ENCODE measurements around the gene CRACDL. TPM values are rescaled to one million over a fixed set of nuclear protein-coding genes. Genes with fewer than 3 reads are reported as not detected.
"Not testable (repeated sequence)": the region's sequence is repeated elsewhere in the genome, so short reads cannot be mapped to it uniquely, and the experiment has no call there.

Gene CRACDL
- total and polyA plus RNA-seq, 4 donors: 0.67 to 7.5 (median 6.2) TPM

DNA sequence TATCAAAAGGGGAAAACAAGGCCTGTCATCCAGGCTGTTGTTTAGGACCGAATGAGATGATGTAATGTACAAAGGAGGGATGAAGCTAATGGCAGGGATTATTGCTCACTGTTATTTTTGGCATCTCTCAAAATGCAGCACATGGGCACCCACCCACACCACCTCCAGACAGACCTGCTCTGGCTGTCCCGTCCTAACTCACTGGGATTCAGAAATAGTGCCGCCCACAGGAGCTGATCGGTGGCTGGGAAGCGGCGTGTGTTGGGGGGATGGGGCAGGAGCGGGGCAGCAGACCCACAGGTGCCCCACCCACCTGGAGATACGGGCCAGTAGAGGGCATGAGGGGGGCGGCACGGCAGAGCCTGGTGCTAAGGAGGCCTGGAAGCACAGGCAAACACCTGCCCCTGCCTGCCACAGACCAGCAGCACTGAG is 52.2 kb downstream of the CRACDL start:
- Histone ChIP-seq H3K4me3 (ENCODE audit: low read length in 2 of 2) (no peak overlapping the region), H3K27ac (ENCODE audit: low read depth in 1 of 2, low read length in 2 of 2) (no peak overlapping the region), H3K4me1 (ENCODE audit: control insufficient read depth in 1 of 2, insufficient read depth in 2 of 2, low read length in 2 of 2) (no peaks in the 10 kb centered on the region), H3K36me3 (ENCODE audit: control insufficient read depth in 1 of 2, insufficient read depth in 2 of 2, low read length in 1 of 2) (no peaks in the 10 kb centered on the region), H3K27me3 (ENCODE audit: control insufficient read depth in 1 of 2, insufficient read depth in 2 of 2, low read length in 1 of 2) (no peaks in the 10 kb centered on the region), H3K9me3 (ENCODE audit: control insufficient read depth, low read length) (peaks cover 8% of the 10 kb centered on the region)
- ATAC-seq (ENCODE audit: low FRiP score): no peak
- DNase-seq: no peak
- WGBS, 2 donors: 68 to 72% methylated on average over 9 to 10 of the region's 10 CpGs
- intact Hi-C loops (cut with DNase I): no loop called here

- intact Hi-C loops (cut with DNase I): no loop called here
- WGBS, 2 donors: 91 to 92% methylated on average over 11 of the region's 11 CpGs
- ATAC-seq (ENCODE audit: low FRiP score) (no peak), DNase-seq (no peak)
- Histone ChIP-seq H3K27me3 (ENCODE audit: control insufficient read depth in 1 of 2, insufficient read depth in 2 of 2, low read length in 1 of 2) (no peaks in the 10 kb centered on the region), H3K36me3 (ENCODE audit: control insufficient read depth in 1 of 2, insufficient read depth in 2 of 2, low read length in 1 of 2) (no peaks in the 10 kb centered on the region), H3K27ac (ENCODE audit: low read depth in 1 of 2, low read length in 2 of 2) (no peak overlapping the region), H3K9me3 (ENCODE audit: control insufficient read depth, low read length) (peaks cover 8% of the 10 kb centered on the region), H3K4me3 (ENCODE audit: low read length in 2 of 2) (no peak overlapping the region), H3K4me1 (ENCODE audit: control insufficient read depth in 1 of 2, insufficient read depth in 2 of 2, low read length in 2 of 2) (no peaks in the 10 kb centered on the region)
Observed at GRCh38 chr2:98882971-98883779, 52.9 kb downstream of the CRACDL start.

GRCh38 chr2:98882368-98882767 is 53.7 kb downstream of the CRACDL start:
- Histone ChIP-seq H3K4me3 (ENCODE audit: low read length in 2 of 2) (no peak overlapping the region), H3K27me3 (ENCODE audit: control insufficient read depth in 1 of 2, insufficient read depth in 2 of 2, low read length in 1 of 2) (no peaks in the 10 kb centered on the region), H3K27ac (ENCODE audit: low read depth in 1 of 2, low read length in 2 of 2) (no peak overlapping the region), H3K4me1 (ENCODE audit: control insufficient read depth in 1 of 2, insufficient read depth in 2 of 2, low read length in 2 of 2) (no peaks in the 10 kb centered on the region), H3K9me3 (ENCODE audit: control insufficient read depth, low read length) (peaks cover 8% of the 10 kb centered on the region), H3K36me3 (ENCODE audit: control insufficient read depth in 1 of 2, insufficient read depth in 2 of 2, low read length in 1 of 2) (no peaks in the 10 kb centered on the region)
- DNase-seq (no peak), ATAC-seq (ENCODE audit: low FRiP score) (no peak)
- WGBS, 2 donors: 92 to 96% methylated on average over 3 of the region's 3 CpGs
- intact Hi-C loops (cut with DNase I): no loop called here

DNA sequence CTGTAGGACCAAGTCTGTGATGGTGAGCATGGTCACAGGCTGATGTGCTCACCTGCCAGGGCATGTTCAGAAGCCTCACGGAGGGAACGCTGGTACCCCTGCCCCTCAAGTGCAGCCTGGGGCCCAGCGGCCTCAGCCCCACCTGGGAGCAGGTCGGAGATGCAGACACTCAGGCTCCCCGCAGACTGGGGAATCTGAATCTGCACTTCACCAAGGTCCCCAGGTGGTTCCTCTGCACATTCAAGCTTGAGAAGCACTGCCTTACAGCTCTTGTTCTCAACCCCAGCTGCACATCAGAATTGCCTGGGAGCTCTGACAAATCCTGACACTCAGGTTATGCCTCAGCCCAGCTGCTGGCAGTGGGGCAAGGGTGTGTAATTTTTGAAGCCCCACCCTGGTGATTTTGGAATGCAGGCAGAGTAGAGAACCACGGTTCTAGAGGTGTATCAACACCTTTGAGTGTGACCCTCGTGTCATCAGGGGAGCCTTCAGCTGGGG is 54.8 kb downstream of the CRACDL start:
- H3K4me1 ChIP-seq (ENCODE audit: control insufficient read depth in 1 of 2, insufficient read depth in 2 of 2, low read length in 2 of 2): no peaks in the 10 kb centered on the region
- WGBS, 2 donors: 94 to 96% methylated on average over 7 of the region's 7 CpGs
- no peak overlapping the region for H3K27ac ChIP-seq (ENCODE audit: low read depth in 1 of 2, low read length in 2 of 2)
- H3K4me3 ChIP-seq (ENCODE audit: low read length in 2 of 2): no peak overlapping the region
- no peak for ATAC-seq (ENCODE audit: low FRiP score)
- DNase-seq: no peak
- intact Hi-C loops (cut with DNase I): no loop called here
- no peaks in the 10 kb centered on the region for H3K36me3 ChIP-seq (ENCODE audit: control insufficient read depth in 1 of 2, insufficient read depth in 2 of 2, low read length in 1 of 2)
- peaks cover 2% of the 10 kb centered on the region for H3K9me3 ChIP-seq (ENCODE audit: control insufficient read depth, low read length)
- H3K27me3 ChIP-seq (ENCODE audit: control insufficient read depth in 1 of 2, insufficient read depth in 2 of 2, low read length in 1 of 2): no peaks in the 10 kb centered on the region

DNA sequence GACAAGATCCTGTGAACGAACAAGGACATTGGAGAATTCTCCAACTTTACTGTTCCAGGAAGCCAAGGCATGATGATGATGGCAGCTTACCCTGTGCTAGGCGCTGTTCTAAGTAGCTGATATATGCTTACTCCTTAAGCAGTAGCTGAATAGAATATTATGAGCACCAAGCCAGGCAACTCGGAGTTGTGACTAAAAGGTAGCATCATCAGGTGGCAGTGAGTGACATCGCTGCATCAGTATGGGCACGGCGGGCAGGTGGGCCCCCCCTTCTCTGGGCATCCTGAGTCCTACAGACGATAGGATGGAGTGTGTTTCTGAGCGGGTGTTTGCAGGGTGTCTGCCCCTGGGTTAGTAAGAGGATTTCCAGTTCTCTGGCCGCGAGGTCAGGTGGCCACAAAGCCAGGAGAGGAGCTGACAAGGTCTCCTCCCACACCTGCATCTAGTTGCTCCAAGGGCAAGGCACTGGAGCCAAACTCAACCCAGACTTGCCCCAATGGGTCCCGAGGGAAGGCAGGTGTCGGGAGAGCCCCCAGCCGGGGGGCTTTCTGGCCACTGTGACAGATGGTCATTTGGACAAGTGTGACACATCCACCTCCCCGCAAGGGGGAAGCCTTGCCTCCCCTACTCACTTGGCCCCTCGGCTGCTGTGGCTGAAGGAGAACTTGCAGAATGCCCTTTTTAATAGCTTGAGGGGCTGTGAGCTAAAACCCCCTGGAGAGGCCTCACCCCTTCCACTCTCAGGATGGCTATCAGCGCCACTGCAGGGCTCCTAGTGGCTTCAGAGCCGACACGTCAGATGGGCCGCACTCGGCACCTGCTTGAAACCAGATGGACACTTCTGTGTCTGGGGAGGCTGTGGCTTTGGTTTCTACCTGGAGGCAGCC is 55.5 kb downstream of the CRACDL start:
- 88% methylated on average over 20 of the region's 20 CpGs for WGBS, 2 donors
- intact Hi-C loops (cut with DNase I): no loop called here
- ATAC-seq (ENCODE audit: low FRiP score) (no peak), DNase-seq (no peak)
- Histone ChIP-seq H3K27me3 (ENCODE audit: control insufficient read depth in 1 of 2, insufficient read depth in 2 of 2, low read length in 1 of 2) (no peaks in the 10 kb centered on the region), H3K36me3 (ENCODE audit: control insufficient read depth in 1 of 2, insufficient read depth in 2 of 2, low read length in 1 of 2) (no peaks in the 10 kb centered on the region), H3K9me3 (ENCODE audit: control insufficient read depth, low read length) (no peaks in the 10 kb centered on the region), H3K27ac (ENCODE audit: low read depth in 1 of 2, low read length in 2 of 2) (no peak overlapping the region), H3K4me1 (ENCODE audit: control insufficient read depth in 1 of 2, insufficient read depth in 2 of 2, low read length in 2 of 2) (no peaks in the 10 kb centered on the region), H3K4me3 (ENCODE audit: low read length in 2 of 2) (no peak overlapping the region)

DNA sequence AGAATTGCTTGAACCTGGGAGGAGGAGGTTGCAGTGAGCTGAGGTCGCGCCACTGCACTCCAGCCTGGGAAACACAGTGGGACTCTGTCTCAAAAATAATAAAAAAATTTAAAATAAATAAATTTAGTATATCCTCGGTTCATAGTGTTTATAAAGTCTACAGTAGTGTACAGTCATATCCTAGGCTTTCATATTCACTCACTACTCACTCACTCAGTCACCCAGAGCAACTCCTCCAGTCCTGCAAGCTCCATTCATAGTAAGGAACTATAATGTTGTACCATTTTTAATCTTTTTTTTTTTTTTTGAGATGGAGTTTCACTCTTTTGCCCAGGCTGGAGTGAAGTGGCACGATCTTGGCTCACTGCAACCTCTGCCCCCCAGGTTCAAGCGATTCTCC is 58.4 kb downstream of the CRACDL start:
- H3K4me3 ChIP-seq (ENCODE audit: low read length in 2 of 2); H3K27me3 ChIP-seq (ENCODE audit: control insufficient read depth in 1 of 2, insufficient read depth in 2 of 2, low read length in 1 of 2); H3K9me3 ChIP-seq (ENCODE audit: control insufficient read depth, low read length); H3K36me3 ChIP-seq (ENCODE audit: control insufficient read depth in 1 of 2, insufficient read depth in 2 of 2, low read length in 1 of 2); DNase-seq; ATAC-seq (ENCODE audit: low FRiP score); intact Hi-C loops (cut with DNase I); H3K27ac ChIP-seq (ENCODE audit: low read depth in 1 of 2, low read length in 2 of 2); H3K4me1 ChIP-seq (ENCODE audit: control insufficient read depth in 1 of 2, insufficient read depth in 2 of 2, low read length in 2 of 2): not testable (repeated sequence)
- WGBS, 2 donors: 90 to 92% methylated on average over 5 of the region's 5 CpGs

GRCh38 chr2:98876741-98877140 is 59.3 kb downstream of the CRACDL start:
- Histone ChIP-seq H3K36me3 (ENCODE audit: control insufficient read depth in 1 of 2, insufficient read depth in 2 of 2, low read length in 1 of 2) (no peaks in the 10 kb centered on the region), H3K27me3 (ENCODE audit: control insufficient read depth in 1 of 2, insufficient read depth in 2 of 2, low read length in 1 of 2) (no peaks in the 10 kb centered on the region), H3K27ac (ENCODE audit: low read depth in 1 of 2, low read length in 2 of 2) (no peak overlapping the region), H3K9me3 (ENCODE audit: control insufficient read depth, low read length) (no peaks in the 10 kb centered on the region), H3K4me3 (ENCODE audit: low read length in 2 of 2) (no peak overlapping the region), H3K4me1 (ENCODE audit: control insufficient read depth in 1 of 2, insufficient read depth in 2 of 2, low read length in 2 of 2) (no peaks in the 10 kb centered on the region)
- no peak for ATAC-seq (ENCODE audit: low FRiP score)
- intact Hi-C loops (cut with DNase I): no loop called here
- 88 to 95% methylated on average over 3 of the region's 3 CpGs for WGBS, 2 donors
- DNase-seq: no peak

DNA sequence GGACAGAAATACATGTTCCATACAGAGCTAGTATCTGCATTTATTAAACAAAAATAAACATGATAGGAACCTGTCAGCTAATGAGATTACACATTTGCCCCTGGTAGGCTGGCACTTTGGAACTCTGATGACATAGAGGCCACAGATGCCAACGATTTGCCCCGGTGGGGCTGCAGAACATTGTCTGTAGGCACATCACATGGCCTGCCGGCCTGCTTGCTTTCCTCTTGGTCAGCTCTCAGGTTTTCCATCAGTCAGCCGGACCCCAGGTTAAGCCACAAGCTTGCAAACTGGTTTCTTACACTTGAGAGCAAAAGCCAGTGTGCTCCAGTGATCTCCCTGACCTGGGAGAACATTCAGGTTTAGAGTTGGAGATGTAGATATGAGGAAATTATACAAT is 60.3 kb downstream of the CRACDL start:
- intact Hi-C loops (cut with DNase I): no loop called here
- H3K36me3 ChIP-seq (ENCODE audit: control insufficient read depth in 1 of 2, insufficient read depth in 2 of 2, low read length in 1 of 2): no peaks in the 10 kb centered on the region
- H3K27ac ChIP-seq (ENCODE audit: low read depth in 1 of 2, low read length in 2 of 2): no peak overlapping the region
- DNase-seq (no peak), ATAC-seq (ENCODE audit: low FRiP score) (no peak)
- no peaks in the 10 kb centered on the region for H3K27me3 ChIP-seq (ENCODE audit: control insufficient read depth in 1 of 2, insufficient read depth in 2 of 2, low read length in 1 of 2)
- WGBS, 2 donors: 82 to 85% methylated on average over 4 of the region's 4 CpGs
- no peak overlapping the region for H3K4me3 ChIP-seq (ENCODE audit: low read length in 2 of 2)
- no peaks in the 10 kb centered on the region for H3K9me3 ChIP-seq (ENCODE audit: control insufficient read depth, low read length)
- no peaks in the 10 kb centered on the region for H3K4me1 ChIP-seq (ENCODE audit: control insufficient read depth in 1 of 2, insufficient read depth in 2 of 2, low read length in 2 of 2)

Data from aorta (tissue), 5 donors.